ENCODE measurements around the gene MCCC1. TPM values are rescaled to one million over a fixed set of nuclear protein-coding genes. Genes with fewer than 3 reads are reported as not detected.

The MCCC1 gene
- polyA plus RNA-seq, 1 donor (not counting 4 experiments of a cell fraction or from before 2014, with no cell fraction given), result 11.7 TPM

- Histone ChIP-seq H3K4me2 (ENCODE audit: control insufficient read depth, extremely low read depth, insufficient read depth, low read depth, low read length) (no peak overlapping the region), H3K9ac (ENCODE audit: control insufficient read depth, extremely low read depth, insufficient read depth, low read length) (no peak overlapping the region), H2AFZ (ENCODE audit: control insufficient read depth, low read length) (no peak overlapping the region), H3K79me2 (ENCODE audit: control insufficient read depth, insufficient read depth, low read length) (no peaks in the 10 kb centered on the region), H3K4me3 (ENCODE audit: control insufficient read depth in 2 of 3, extremely low read depth in 1 of 3, insufficient read depth in 2 of 3, low read depth in 1 of 3, low read length in 3 of 3) (no peak overlapping the region), H3K9me3 (ENCODE audit: control insufficient read depth, low read depth, low read length) (no peaks in the 10 kb centered on the region), H3K27ac (ENCODE audit: control insufficient read depth, insufficient read depth, low read length) (no peak overlapping the region), H3K4me1 (ENCODE audit: control insufficient read depth, extremely low read depth, insufficient read depth, low read length) (no peaks in the 10 kb centered on the region), H3K9me1 (ENCODE audit: control insufficient read depth, extremely low read depth, insufficient read depth, low read length) (no peaks in the 10 kb centered on the region), H3K27me3 (ENCODE audit: control insufficient read depth, extremely low read depth, insufficient read depth, low read length) (no peaks in the 10 kb centered on the region), H4K20me1 (ENCODE audit: control insufficient read depth, extremely low read depth, insufficient read depth, low read length) (no peaks in the 10 kb centered on the region), H3K36me3 (ENCODE audit: control insufficient read depth in 2 of 2, extremely low read depth in 1 of 2, insufficient read depth in 2 of 2, low read length in 2 of 2) (peaks cover 3 to 4% of the 10 kb centered on the region in 2 experiments)
- DNase-seq (ENCODE audit: low read depth, low spot score) (no peak), FAIRE-seq (no peak)
- dilution Hi-C loops (cut with MboI; ENCODE audit: extremely low pct_ligation_motif_present, low sequenced_read_pairs), result no loop called here
- no peak for TF ChIP-seq CTCF (optimal IDR thresholded peaks at IDR 0.05 in 1 of 3, IDR thresholded peaks at IDR 0.05 in 1 of 3, conservative IDR thresholded peaks at IDR 0.05 in 1 of 3; ENCODE audit: extremely low read depth in 1 of 3, insufficient read depth in 2 of 3, low read length in 3 of 3)
- TF ChIP-seq EZH2 (IDR thresholded peaks at IDR 0.05; ENCODE audit: low read length), result no peak
Observed at GRCh38 chr3:183028416-183028815, 70.9 kb downstream of the MCCC1 start.

GRCh38 chr3:183027276-183027675 lies 72.0 kb downstream of the MCCC1 start:
- Histone ChIP-seq H3K4me1 (ENCODE audit: control insufficient read depth, extremely low read depth, insufficient read depth, low read length) (no peaks in the 10 kb centered on the region), H3K36me3 (ENCODE audit: control insufficient read depth in 2 of 2, extremely low read depth in 1 of 2, insufficient read depth in 2 of 2, low read length in 2 of 2) (peaks cover 0 to 3% of the 10 kb centered on the region in 2 experiments), H3K9me1 (ENCODE audit: control insufficient read depth, extremely low read depth, insufficient read depth, low read length) (no peaks in the 10 kb centered on the region), H3K79me2 (ENCODE audit: control insufficient read depth, insufficient read depth, low read length) (no peaks in the 10 kb centered on the region), H4K20me1 (ENCODE audit: control insufficient read depth, extremely low read depth, insufficient read depth, low read length) (no peaks in the 10 kb centered on the region), H3K4me3 (ENCODE audit: control insufficient read depth in 2 of 3, extremely low read depth in 1 of 3, insufficient read depth in 2 of 3, low read depth in 1 of 3, low read length in 3 of 3) (no peak overlapping the region), H3K27me3 (ENCODE audit: control insufficient read depth, extremely low read depth, insufficient read depth, low read length) (no peaks in the 10 kb centered on the region), H3K27ac (ENCODE audit: control insufficient read depth, insufficient read depth, low read length) (no peak overlapping the region), H3K9me3 (ENCODE audit: control insufficient read depth, low read depth, low read length) (no peaks in the 10 kb centered on the region), H3K4me2 (ENCODE audit: control insufficient read depth, extremely low read depth, insufficient read depth, low read depth, low read length) (no peak overlapping the region), H2AFZ (ENCODE audit: control insufficient read depth, low read length) (no peak overlapping the region), H3K9ac (ENCODE audit: control insufficient read depth, extremely low read depth, insufficient read depth, low read length) (no peak overlapping the region)
- DNase-seq (ENCODE audit: low read depth, low spot score) (no peak), FAIRE-seq (no peak)
- dilution Hi-C loops (cut with MboI; ENCODE audit: extremely low pct_ligation_motif_present, low sequenced_read_pairs), result no loop called here
- TF ChIP-seq CTCF (optimal IDR thresholded peaks at IDR 0.05 in 1 of 3, IDR thresholded peaks at IDR 0.05 in 1 of 3, conservative IDR thresholded peaks at IDR 0.05 in 1 of 3; ENCODE audit: extremely low read depth in 1 of 3, insufficient read depth in 2 of 3, low read length in 3 of 3), result no peak
- no peak for TF ChIP-seq EZH2 (IDR thresholded peaks at IDR 0.05; ENCODE audit: low read length)
